ENCODE measurements around the gene MLLT10. TPM values are rescaled to one million over a fixed set of nuclear protein-coding genes. Genes with fewer than 3 reads are reported as not detected.
A peak's percentile ranks its signal among the peaks of the same experiment; 100 is the strongest.

The MLLT10 gene
- total RNA-seq (ENCODE audit: low replicate concordance), result 45.8 and 46.8 TPM in 2 replicates
- long read RNA-seq, partial matches to known transcripts, result 16 of 20 reads
- long read RNA-seq, other reads (novel, unspliced or antisense), result 4 of 20 reads

GRCh38 chr10:21533467-21534279, at the start of gene MLLT10:
Gene MLLT10 (plus strand): TSS chr10:21534232. CDS start chr10:21534645, 413 bp downstream.
- peak; percentile 59 for TF ChIP-seq CTCF (conservative IDR thresholded peaks at IDR 0.05)
- Mint-ChIP-seq H3K4me1 (ENCODE audit: unreplicated experiment) (peaks cover 20% of the 10 kb centered on the region), H3K27ac (peak within 1 kb of the TSS; percentile 97), H3K4me3 (peak within 1 kb of the TSS; percentile 95), H3K9me3 (no peaks in the 10 kb centered on the region), H3K27me3 (peaks cover 3% of the 10 kb centered on the region), H3K36me3 (peaks cover 6% of the 10 kb centered on the region)
- DNase-seq (ENCODE audit: extremely low spot score, unreplicated experiment), result peak; percentile 98

GRCh38 chr10:21487416-21488180, 46.4 kb upstream of the MLLT10 start:
- H3K4me3 Mint-ChIP-seq, result no peak overlapping the region
- no peaks in the 10 kb centered on the region for H3K27me3 Mint-ChIP-seq
- peak overlapping the region; percentile 50 for H3K27ac Mint-ChIP-seq
- DNase-seq (ENCODE audit: extremely low spot score, unreplicated experiment), result no peak
- no peak for TF ChIP-seq CTCF (conservative IDR thresholded peaks at IDR 0.05)
- no peaks in the 10 kb centered on the region for H3K36me3 Mint-ChIP-seq
- H3K9me3 Mint-ChIP-seq, result no peaks in the 10 kb centered on the region
- peaks cover 10% of the 10 kb centered on the region for H3K4me1 Mint-ChIP-seq (ENCODE audit: unreplicated experiment)

GRCh38 chr10:21488246-21488956, 45.6 kb upstream of the MLLT10 start:
- no peaks in the 10 kb centered on the region for H3K36me3 Mint-ChIP-seq
- H3K4me1 Mint-ChIP-seq (ENCODE audit: unreplicated experiment), result peaks cover 10% of the 10 kb centered on the region
- H3K4me3 Mint-ChIP-seq, result peak overlapping the region; percentile 41
- peak; percentile 24 for DNase-seq (ENCODE audit: extremely low spot score, unreplicated experiment)
- peak overlapping the region; percentile 10 for H3K27ac Mint-ChIP-seq
- H3K27me3 Mint-ChIP-seq, result no peaks in the 10 kb centered on the region
- no peak for TF ChIP-seq CTCF (conservative IDR thresholded peaks at IDR 0.05)
- H3K9me3 Mint-ChIP-seq, result no peaks in the 10 kb centered on the region

- Mint-ChIP-seq H3K27me3 (no peaks in the 10 kb centered on the region), H3K9me3 (no peaks in the 10 kb centered on the region), H3K36me3 (no peaks in the 10 kb centered on the region), H3K4me1 (ENCODE audit: unreplicated experiment) (peaks cover 13% of the 10 kb centered on the region), H3K4me3 (peak overlapping the region; percentile 41), H3K27ac (peak overlapping the region; percentile 10)
- peak; percentile 18 for DNase-seq (ENCODE audit: extremely low spot score, unreplicated experiment)
- TF ChIP-seq CTCF (conservative IDR thresholded peaks at IDR 0.05), result no peak
Observed at GRCh38 chr10:21488957-21489446, 45.0 kb upstream of the MLLT10 start.

GRCh38 chr10:21490028-21490710, 43.9 kb upstream of the MLLT10 start:
- Mint-ChIP-seq H3K27ac (no peak overlapping the region), H3K4me1 (ENCODE audit: unreplicated experiment) (peaks cover 13% of the 10 kb centered on the region), H3K9me3 (no peaks in the 10 kb centered on the region), H3K36me3 (no peaks in the 10 kb centered on the region), H3K4me3 (no peak overlapping the region), H3K27me3 (no peaks in the 10 kb centered on the region)
- TF ChIP-seq CTCF (conservative IDR thresholded peaks at IDR 0.05), result no peak
- DNase-seq (ENCODE audit: extremely low spot score, unreplicated experiment), result no peak
